ENCODE data around the gene WDR26. TPM values are rescaled to one million over a fixed set of nuclear protein-coding genes. Genes with fewer than 3 reads are reported as not detected.

WDR26 gene
- total RNA-seq, 4 donors from 2014 or later = 61.5 to 78.7 (median 71.9) TPM

- no peak overlapping the region for H3K4me3 ChIP-seq
- H3K27ac ChIP-seq = no peak overlapping the region
- H3K27me3 ChIP-seq = no peaks in the 10 kb centered on the region
- peaks cover 9 to 94% (median 56%) of the 10 kb centered on the region in 3 donors for H3K36me3 ChIP-seq
- DNase-seq (ENCODE audit: low spot score in 2 of 2) = no peak
- no peaks in the 10 kb centered on the region for H3K9me3 ChIP-seq
- H3K4me1 ChIP-seq = peaks cover 0 to 4% (median 0%) of the 10 kb centered on the region in 4 donors
- TF ChIP-seq POLR2A (IDR thresholded peaks at IDR 0.05) = no peak
- TF ChIP-seq EP300 (IDR thresholded peaks at IDR 0.05) = no peak
- no peak for TF ChIP-seq CTCF (IDR thresholded peaks at IDR 0.05)
Measured at GRCh38 chr1:224420106-224420505, 14.5 kb downstream of the WDR26 start.

GRCh38 chr1:224411766-224412165 is 22.8 kb downstream of the WDR26 start:
- Histone ChIP-seq H3K36me3 (peaks cover 0 to 92% (median 13%) of the 10 kb centered on the region in 3 donors), H3K9me3 (no peaks in the 10 kb centered on the region), H3K27me3 (no peaks in the 10 kb centered on the region), H3K4me1 (peaks cover 0 to 2% (median 0%) of the 10 kb centered on the region in 4 donors), H3K27ac (no peak overlapping the region), H3K4me3 (no peak overlapping the region)
- TF ChIP-seq EP300 (IDR thresholded peaks at IDR 0.05) = no peak
- TF ChIP-seq CTCF (IDR thresholded peaks at IDR 0.05) = no peak
- no peak for TF ChIP-seq POLR2A (IDR thresholded peaks at IDR 0.05)
- DNase-seq (ENCODE audit: low spot score in 2 of 2) = no peak
- 85 to 95% methylated on average over 1 of the region's 1 CpG for WGBS, 2 donors

- Histone ChIP-seq H3K9me3 (no peaks in the 10 kb centered on the region), H3K4me1 (peaks cover 0 to 2% (median 0%) of the 10 kb centered on the region in 4 donors), H3K27ac (no peak overlapping the region), H3K36me3 (peaks cover 4 to 93% (median 11%) of the 10 kb centered on the region in 3 donors), H3K27me3 (no peaks in the 10 kb centered on the region), H3K4me3 (no peak overlapping the region)
- DNase-seq (ENCODE audit: low spot score in 2 of 2) = no peak
- TF ChIP-seq POLR2A (IDR thresholded peaks at IDR 0.05) (no peak), CTCF (IDR thresholded peaks at IDR 0.05) (no peak), EP300 (IDR thresholded peaks at IDR 0.05) (no peak)
- 95 to 100% methylated on average over 1 of the region's 1 CpG for WGBS, 2 donors
Measured at GRCh38 chr1:224408294-224408590, 26.4 kb downstream of the WDR26 start.

- 77 to 87% methylated on average over 7 of the region's 7 CpGs for WGBS, 2 donors
- Histone ChIP-seq H3K27me3 (no peaks in the 10 kb centered on the region), H3K9me3 (no peaks in the 10 kb centered on the region), H3K4me3 (no peak overlapping the region), H3K36me3 (peaks cover 4 to 93% (median 8%) of the 10 kb centered on the region in 3 donors), H3K27ac (no peak overlapping the region), H3K4me1 (peaks cover 0 to 3% (median 0%) of the 10 kb centered on the region in 4 donors)
- no peak for DNase-seq (ENCODE audit: low spot score in 2 of 2)
- no peak for TF ChIP-seq POLR2A (IDR thresholded peaks at IDR 0.05)
- no peak for TF ChIP-seq CTCF (IDR thresholded peaks at IDR 0.05)
- no peak for TF ChIP-seq EP300 (IDR thresholded peaks at IDR 0.05)
Measured at GRCh38 chr1:224407571-224408293, 26.9 kb downstream of the WDR26 start.

- Histone ChIP-seq H3K4me3 (no peak overlapping the region), H3K27me3 (no peaks in the 10 kb centered on the region), H3K4me1 (peaks cover 0 to 10% (median 0%) of the 10 kb centered on the region in 4 donors), H3K9me3 (no peaks in the 10 kb centered on the region), H3K27ac (no peak overlapping the region), H3K36me3 (peaks cover 4 to 92% (median 8%) of the 10 kb centered on the region in 3 donors)
- TF ChIP-seq EP300 (IDR thresholded peaks at IDR 0.05) (no peak), POLR2A (IDR thresholded peaks at IDR 0.05) (no peak), CTCF (IDR thresholded peaks at IDR 0.05) (no peak)
- DNase-seq (ENCODE audit: low spot score in 2 of 2) = no peak
Measured at GRCh38 chr1:224406216-224406615, 28.4 kb downstream of the WDR26 start.

All from tibial nerve (tissue), 4 donors.